Measurements from ENCODE around the gene LY86.

The LY86 gene

GRCh38 chr6:6623553-6623952 lies 35.0 kb downstream of the LY86 start:
- DNase-seq: no peak

- DNase-seq: no peak
Observed at GRCh38 chr6:6624269-6624990, 35.9 kb downstream of the LY86 start.

GRCh38 chr6:6626187-6626586 lies 37.7 kb downstream of the LY86 start:
- DNase-seq: no peak

- no peak for DNase-seq
Observed at GRCh38 chr6:6629402-6629801, 40.9 kb downstream of the LY86 start.

- no peak for DNase-seq
Observed at GRCh38 chr6:6631053-6631452, 42.5 kb downstream of the LY86 start.

GRCh38 chr6:6631534-6632276 lies 43.2 kb downstream of the LY86 start:
- no peak for DNase-seq

GRCh38 chr6:6633898-6634734 lies 45.6 kb downstream of the LY86 start:
- DNase-seq: no peak

GRCh38 chr6:6634735-6635075 lies 46.2 kb downstream of the LY86 start:
- no peak for DNase-seq

GRCh38 chr6:6635291-6635690 lies 46.8 kb downstream of the LY86 start:
- no peak for DNase-seq

GRCh38 chr6:6635869-6636268 lies 47.3 kb downstream of the LY86 start:
- DNase-seq: no peak

- no peak for DNase-seq
Observed at GRCh38 chr6:6639572-6639971, 51.1 kb downstream of the LY86 start.

GRCh38 chr6:6640926-6641325 lies 52.4 kb downstream of the LY86 start:
- no peak for DNase-seq

- no peak for DNase-seq
Observed at GRCh38 chr6:6643398-6643797, 54.9 kb downstream of the LY86 start.

GRCh38 chr6:6645261-6645917 lies 56.9 kb downstream of the LY86 start:
- DNase-seq: no peak

- DNase-seq: no peak
Observed at GRCh38 chr6:6646384-6646783, 57.9 kb downstream of the LY86 start.

- DNase-seq: no peak
Observed at GRCh38 chr6:6646859-6647258, 58.3 kb downstream of the LY86 start.

GRCh38 chr6:6648692-6649343 lies 60.3 kb downstream of the LY86 start:
- no peak for DNase-seq

GRCh38 chr6:6649824-6650349 lies 61.4 kb downstream of the LY86 start:
- no peak for DNase-seq

- no peak for DNase-seq
Observed at GRCh38 chr6:6650839-6651238, 62.3 kb downstream of the LY86 start.

GRCh38 chr6:6651335-6651734 lies 62.8 kb downstream of the LY86 start:
- DNase-seq: no peak

GRCh38 chr6:6652932-6653331 lies 64.4 kb downstream of the LY86 start:
- no peak for DNase-seq
